Measurements from ENCODE around the gene SCD5. TPM values are rescaled to one million over a fixed set of nuclear protein-coding genes. Genes with fewer than 3 reads are reported as not detected.

SCD5 gene
- total and polyA plus RNA-seq, 2 of the 8 experiments (the other 6 are each of a cell fraction or from before 2014, with no cell fraction given), result 0.92 to 1.2 TPM

DNA sequence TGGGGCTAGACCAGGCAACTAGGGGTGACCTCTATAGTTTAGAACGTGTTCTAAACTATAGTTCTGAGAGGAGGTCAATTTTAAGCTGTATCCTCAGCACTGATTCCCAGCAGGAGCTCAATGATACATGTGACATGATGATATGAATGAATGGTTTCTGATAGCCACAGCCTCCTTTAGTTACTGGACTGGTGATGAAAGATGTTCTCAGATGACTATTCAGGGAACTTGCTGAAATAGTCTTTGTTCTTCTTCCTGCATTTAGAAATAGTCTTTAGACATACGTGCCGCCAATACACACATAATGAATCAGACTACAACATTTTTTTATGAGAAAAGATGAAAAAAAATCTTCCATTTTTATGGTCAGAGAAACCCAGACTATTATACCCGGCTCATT is 120.5 kb downstream of the SCD5 start:
- FAIRE-seq, result no peak
- TF ChIP-seq SP1 (IDR thresholded peaks at IDR 0.05; ENCODE audit: low read depth, low read length) (no peak), ATF2 (IDR thresholded peaks at IDR 0.05; ENCODE audit: low read length) (no peak), NANOG (IDR thresholded peaks at IDR 0.05; ENCODE audit: insufficient read depth, low read depth, low read length, poor library complexity, severe bottlenecking) (no peak), PHF8 (conservative IDR thresholded peaks at IDR 0.05; ENCODE audit: low read depth, low read length) (no peak), YY1 (IDR thresholded peaks at IDR 0.05; ENCODE audit: low read depth, low read length) (no peak), POU5F1 (IDR thresholded peaks at IDR 0.05; ENCODE audit: low read depth, low read length) (no peak), CBX5 (IDR thresholded peaks at IDR 0.05; ENCODE audit: low read depth, low read length) (no peak), TAF7 (optimal IDR thresholded peaks at IDR 0.05; ENCODE audit: borderline replicate concordance, low read depth, low read length) (no peak), MAFK (IDR thresholded peaks at IDR 0.05; ENCODE audit: low read depth, low read length) (no peak), RBBP5 (IDR thresholded peaks at IDR 0.05; ENCODE audit: borderline replicate concordance, low read depth, low read length) (no peak), SIRT6 (IDR thresholded peaks at IDR 0.05; ENCODE audit: low read length) (no peak), RNF2 (IDR thresholded peaks at IDR 0.05; ENCODE audit: borderline replicate concordance, low read depth, low read length, missing control alignments, poor library complexity, severe bottlenecking) (no peak)
- H3K79me2 ChIP-seq (ENCODE audit: control insufficient read depth in 1 of 2, insufficient read depth in 2 of 2, low read length in 2 of 2), result no peaks in the 10 kb centered on the region
- no peak overlapping the region for H3K4me3 ChIP-seq (ENCODE audit: extremely low read depth in 1 of 4, insufficient read depth in 2 of 4, low read depth in 3 of 4, low read length in 4 of 4)
- H3K23ac ChIP-seq (ENCODE audit: insufficient read length), result no peak overlapping the region
- no peak overlapping the region for H4K91ac ChIP-seq (replicated peaks; ENCODE audit: insufficient read length, low read length)
- no peak overlapping the region for H3K56ac ChIP-seq (replicated peaks; ENCODE audit: insufficient read length, low read depth, low read length)
- WGBS, 2 experiments (ENCODE audit: extremely low coverage in 1 of 2, insufficient coverage in 1 of 2, insufficient read length in 1 of 2, insufficient replicate concordance in 2 of 2, low coverage in 1 of 2, low lambda C conversion rate in 2 of 2, missing lambda C conversion rate in 1 of 2), result 62% methylated on average over 4 of the region's 4 CpGs; no CpG with 5 or more reads in 1 of the 2 experiments
- no peak overlapping the region for H2AK5ac ChIP-seq (ENCODE audit: low read depth, low read length)
- H2BK5ac ChIP-seq (ENCODE audit: low read depth, low read length), result no peak overlapping the region
- ChIA-PET POLR2A (ENCODE audit: partially characterized antibody) (interaction anchor here (0.8 kb wide), 1 partner anchor 249 kb away, joined by 3 read pairs; no protein-coding TSS in a partner anchor), CTCF (ENCODE audit: partially characterized antibody) (interaction anchor here (1.5 kb wide), 1 partner anchor 30 kb away, joined by 5 read pairs; no protein-coding TSS in a partner anchor)
- H3K9me3 ChIP-seq (ENCODE audit: insufficient read depth in 2 of 2, low read depth in 1 of 2, low read length in 1 of 2), result no peaks in the 10 kb centered on the region
- no peak overlapping the region for H3K4ac ChIP-seq (replicated peaks; ENCODE audit: insufficient read length, low read depth, low read length)
- H3K9ac ChIP-seq (replicated peaks in 1 of 4; ENCODE audit: extremely low read depth in 1 of 4, low read depth in 3 of 4, low read length in 3 of 4), result no peak overlapping the region
- no peak overlapping the region for H2BK20ac ChIP-seq (ENCODE audit: low read length)
- no peak overlapping the region for H3K14ac ChIP-seq (ENCODE audit: insufficient read length)
- DNase-seq (ENCODE audit: low read depth in 1 of 2, low spot score in 2 of 2), result no peak
- no peak overlapping the region for H3K27ac ChIP-seq (ENCODE audit: low read depth, low read length)
- no peak overlapping the region for H2AFZ ChIP-seq (ENCODE audit: low read length)
- no peak overlapping the region for H3K4me2 ChIP-seq (ENCODE audit: insufficient read depth in 1 of 2, low read depth in 2 of 2, low read length in 2 of 2)
- no peak overlapping the region for H2BK120ac ChIP-seq (replicated peaks; ENCODE audit: low read depth, low read length)
- H2BK12ac ChIP-seq (ENCODE audit: low read depth, low read length), result no peak overlapping the region
- H4K8ac ChIP-seq (ENCODE audit: extremely low read depth, insufficient read depth, low read length), result no peak overlapping the region
- no peaks in the 10 kb centered on the region for H3K36me3 ChIP-seq (ENCODE audit: control insufficient read depth in 2 of 4, insufficient read depth in 4 of 4, low read length in 3 of 4)
- H3K23me2 ChIP-seq (ENCODE audit: low read depth, low read length), result no peaks in the 10 kb centered on the region
- no peak overlapping the region for H3K18ac ChIP-seq (ENCODE audit: extremely low read depth, low read length)
- H4K20me1 ChIP-seq (replicated peaks in 1 of 2; ENCODE audit: control insufficient read depth in 1 of 2, insufficient read depth in 2 of 2, low read length in 2 of 2), result no peaks in the 10 kb centered on the region
- no peaks in the 10 kb centered on the region for H3K79me1 ChIP-seq (ENCODE audit: low read depth, low read length)
- H3K4me1 ChIP-seq (replicated peaks in 1 of 4; ENCODE audit: control insufficient read depth in 3 of 4, insufficient read depth in 4 of 4, low read length in 3 of 4), result no peaks in the 10 kb centered on the region; a peak in 1 of 7 replicates
- H3K27me3 ChIP-seq (replicated peaks in 1 of 4; ENCODE audit: control insufficient read depth in 3 of 4, extremely low read depth in 1 of 4, insufficient read depth in 3 of 4, low read length in 3 of 4), result no peaks in the 10 kb centered on the region; a peak in 1 of 7 replicates
- no peak overlapping the region for H2BK15ac ChIP-seq (ENCODE audit: low read length)
- no peak overlapping the region for H4K5ac ChIP-seq (ENCODE audit: insufficient read length, low read depth, low read length)
